HG02885 (cell line): ENCODE results near the gene BCL7A.
"Not testable (repeated sequence)": the region's sequence is repeated elsewhere in the genome, so short reads cannot be mapped to it uniquely, and the experiment has no call there.

ENCODE experiments used
- ATAC-seq: cut with Tn5 transposase; IDR thresholded peaks from one replicate; pipeline ENCODE4 v1.9.1; 2021; ENCODE audit warnings: mild to moderate bottlenecking; ENCODE audit not compliant: unreplicated experiment, poor library complexity

Gene BCL7A

DNA sequence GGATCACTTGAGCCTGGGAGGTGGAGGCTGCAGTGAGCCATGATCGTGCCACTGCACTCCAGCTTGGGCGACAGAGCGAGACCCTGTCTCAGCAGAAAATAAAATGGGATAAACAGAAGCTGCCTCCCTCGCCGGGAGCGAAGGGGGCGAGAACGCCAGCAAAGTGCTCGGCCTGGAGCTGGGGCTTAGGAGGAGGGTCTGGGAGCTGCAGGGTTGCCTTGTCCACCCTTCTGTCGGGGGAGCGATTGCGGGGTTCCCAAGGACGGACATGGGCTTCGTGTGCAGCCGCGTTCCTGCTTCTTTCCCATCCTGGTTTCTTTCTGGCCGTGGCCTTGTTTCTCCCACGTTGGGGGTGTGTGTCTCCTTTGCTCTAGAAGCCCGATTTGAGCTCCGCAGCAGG is 29.0 kb downstream of the BCL7A start:
- no peak for ATAC-seq

GRCh38 chr12:122051231-122051876 is 29.7 kb downstream of the BCL7A start:
- ATAC-seq: no peak

- no peak for ATAC-seq
Observed at GRCh38 chr12:122052285-122052684, 30.6 kb downstream of the BCL7A start.

- ATAC-seq: no peak
Observed at GRCh38 chr12:122054842-122055520, 33.3 kb downstream of the BCL7A start.

DNA sequence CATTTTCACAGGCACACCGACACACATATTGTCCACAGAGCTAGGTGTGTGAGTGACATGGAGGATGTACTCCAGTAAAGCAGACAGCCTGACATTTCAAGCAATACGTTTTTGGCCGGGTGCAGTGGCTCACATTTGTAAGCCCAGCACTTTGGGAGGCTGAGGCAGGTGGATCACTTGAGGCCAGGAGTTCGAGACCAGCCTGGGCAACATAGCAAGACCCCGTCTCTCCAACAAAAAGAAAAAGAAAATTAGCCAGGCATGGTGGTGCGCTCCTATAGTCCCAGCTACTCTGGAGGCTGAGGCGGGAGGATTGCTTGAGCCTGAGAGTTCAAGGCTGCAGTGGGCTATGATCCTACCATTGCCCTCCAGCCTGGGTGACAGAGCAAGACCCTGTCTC is 34.7 kb downstream of the BCL7A start:
- ATAC-seq: not testable (repeated sequence)

GRCh38 chr12:122057007-122057735 is 35.5 kb downstream of the BCL7A start:
- ATAC-seq: no peak

DNA sequence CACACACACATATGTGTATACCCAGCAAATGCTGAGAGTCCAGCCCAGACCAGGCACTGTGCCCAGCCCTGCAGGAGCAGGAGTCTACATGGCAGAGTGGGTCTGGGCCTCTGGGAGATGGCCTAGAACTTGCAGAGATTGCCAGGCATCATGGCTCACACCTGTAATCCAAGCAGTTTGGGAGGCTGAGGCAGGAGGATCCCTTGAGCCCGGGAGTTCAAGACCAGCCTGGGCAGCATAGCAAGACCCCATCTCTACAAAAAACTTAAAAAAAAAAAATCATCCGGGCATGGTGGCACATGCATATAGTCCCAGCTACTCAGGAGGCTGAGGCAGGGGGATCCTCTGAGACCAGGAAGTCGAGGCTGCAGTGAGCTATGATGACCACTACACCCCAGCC is 36.1 kb downstream of the BCL7A start:
- no peak for ATAC-seq

DNA sequence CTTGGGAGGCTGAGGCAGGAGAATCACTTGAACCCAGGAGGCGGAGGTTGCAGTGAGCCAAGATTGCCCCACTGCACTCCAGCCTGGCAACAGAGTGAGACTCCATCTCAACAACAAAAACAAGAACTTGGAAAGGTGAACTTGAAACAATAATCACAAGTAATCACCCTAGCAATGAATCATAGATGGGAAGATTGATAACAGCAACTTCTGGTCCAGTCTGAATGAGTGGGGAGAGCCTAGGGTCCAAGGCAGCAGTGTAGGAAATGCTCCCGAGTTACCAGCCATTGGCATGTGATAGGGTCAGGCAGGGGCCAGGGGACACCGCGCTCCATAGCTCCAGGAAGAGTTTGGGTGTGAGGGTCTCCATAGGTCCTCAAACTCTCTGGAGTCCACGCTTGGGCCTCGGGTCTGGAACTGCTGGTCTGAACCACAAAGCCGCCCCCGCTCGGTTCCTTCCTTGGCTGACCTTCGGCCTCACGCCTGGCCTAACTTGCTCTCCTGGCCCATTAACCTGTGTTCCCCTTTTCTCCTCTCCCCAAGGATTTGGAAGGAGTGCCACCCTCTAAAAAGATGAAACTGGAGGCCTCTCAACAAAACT is 37.0 kb downstream of the BCL7A start:
- no peak for ATAC-seq

GRCh38 chr12:122059203-122059960 is 37.7 kb downstream of the BCL7A start:
- ATAC-seq: no peak

- no peak for ATAC-seq
Observed at GRCh38 chr12:122060081-122060501, 38.4 kb downstream of the BCL7A start.

- no peak for ATAC-seq
Observed at GRCh38 chr12:122061253-122061652, 39.6 kb downstream of the BCL7A start.

GRCh38 chr12:122062832-122063693 is 41.4 kb downstream of the BCL7A start:
- ATAC-seq: no peak

- no peak for ATAC-seq
Observed at GRCh38 chr12:122063694-122064024, 42.0 kb downstream of the BCL7A start.

DNA sequence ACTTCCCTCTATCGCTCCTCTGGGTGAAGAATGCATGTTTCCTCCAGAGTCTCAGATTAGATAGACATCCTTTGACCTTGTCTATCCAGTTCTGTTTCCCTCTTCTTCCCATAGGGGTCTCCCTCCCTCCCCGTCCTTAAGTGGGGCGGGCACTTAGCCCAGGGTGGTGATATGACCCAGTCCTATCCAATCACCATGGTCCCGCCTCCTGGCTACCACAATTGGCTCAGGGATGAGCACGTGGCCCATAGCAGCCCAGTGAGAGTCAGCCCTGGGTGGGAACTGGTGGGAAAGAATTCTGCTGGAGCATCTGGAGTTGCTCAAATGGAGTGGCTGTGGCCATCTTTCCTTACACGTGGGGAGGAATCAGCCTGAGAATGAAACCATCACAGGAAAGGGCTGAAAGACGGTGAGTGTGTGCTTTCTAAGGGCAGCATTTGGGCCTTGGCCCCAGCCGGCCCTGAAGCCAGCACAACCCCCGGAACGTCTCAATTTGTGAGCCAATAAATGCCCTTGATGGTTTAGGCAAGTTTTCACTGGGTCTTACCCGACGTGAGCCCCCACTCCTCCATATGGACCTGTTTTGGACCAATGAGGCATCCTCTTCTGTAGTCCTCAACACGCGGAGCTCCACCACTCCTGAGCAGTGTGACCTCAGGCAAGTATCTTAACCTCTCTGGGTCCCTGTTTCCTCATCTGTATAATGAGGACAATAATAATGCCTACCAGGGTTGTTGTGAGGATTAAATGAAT is 42.5 kb downstream of the BCL7A start:
- ATAC-seq: no peak

GRCh38 chr12:122064780-122065588 is 43.3 kb downstream of the BCL7A start:
- ATAC-seq: no peak

GRCh38 chr12:122067548-122067947 is 45.9 kb downstream of the BCL7A start:
- ATAC-seq: no peak

DNA sequence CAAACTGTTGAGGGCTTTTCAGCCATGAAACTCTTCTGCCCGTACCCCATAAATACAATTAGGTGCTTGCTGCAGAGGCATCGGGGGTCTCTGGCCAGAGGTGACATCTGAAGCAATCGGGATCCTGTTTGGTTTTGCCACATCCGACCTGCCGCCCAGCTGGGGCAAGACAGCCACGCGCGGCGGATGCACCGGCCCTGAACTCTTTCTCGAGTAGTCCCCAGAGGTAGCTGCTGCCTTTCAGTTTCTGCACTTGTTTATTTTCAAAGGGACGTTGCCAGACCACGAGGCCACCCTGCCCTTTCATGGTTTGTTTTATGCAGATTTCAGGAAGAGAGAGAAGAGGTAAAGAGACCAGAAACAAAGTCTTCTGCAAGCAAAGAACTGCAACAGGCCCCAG is 46.3 kb downstream of the BCL7A start:
- ATAC-seq: peak; percentile 69
